HepG2 (cell line): Measurements from ENCODE around the gene DOCK3. TPM values are rescaled to one million over a fixed set of nuclear protein-coding genes. Genes with fewer than 3 reads are reported as not detected.
A peak's percentile ranks its signal among the peaks of the same experiment; 100 is the strongest.

ENCODE experiments used
- ATAC-seq: fragments of 200-7000 bp; cut with Tn5 transposase; 3 replicates; pipeline ENCODE4 v1.9.1; 2020; ENCODE audit warnings: mild to moderate bottlenecking, moderate library complexity
- BruUV-seq: library from RNA; stranded (reverse); fragments of 400-500 nt; replicated peaks from 2 replicates; lab custom pipeline; 2021; lab: Mats Ljungman, UMichigan
- CTCF ChIA-PET: fragments of 300-600 bp; formaldehyde crosslinking; extraction: SDS; loops from one replicate; lab custom pipeline; 2021; ENCODE audit warnings: low total read pairs, inconsistent platforms, low intra/inter-chr PET ratio; lab: Yijun Ruan, JAX
- POLR2A ChIA-PET: fragments of 350-600 bp; sonication (Branson Sonifier 250); formaldehyde crosslinking; loops from one replicate; lab custom pipeline; 2020; ENCODE audit warnings: antibody characterized with exemption, inconsistent platforms; lab: Yijun Ruan, JAX
- DNase-seq: peaks from one replicate; pipeline ENCODE4 v3.0.0-alpha.2; 2015; ENCODE audit warnings: low spot score
- FAIRE-seq: peaks from 3 replicates; lab custom pipeline; 2011; peaks lifted over from hg19 to GRCh38; lab: Jason Lieb, UNC
- H2AFZ ChIP-seq: one replicate; pipeline ENCODE4 v1.6.1; 2011; ENCODE audit warnings: low read length, inconsistent platforms
- H3K27ac ChIP-seq: fragments of 300-600 bp; 3 replicates; pipeline ENCODE4 v1.8.0; 2011; ENCODE audit warnings: mixed run types, mild to moderate bottlenecking, mixed read lengths, low read length, inconsistent platforms; ENCODE audit not compliant: insufficient read depth; ENCODE audit errors: extremely low read length
- H3K27me3 ChIP-seq, 2 experiments: fragments of 200-600 bp in 1 of 2; 2 replicates in 1 of 2; 3 replicates in 1 of 2; pipeline versions ENCODE4 v1.6.0 to v1.8.0; 2011; ENCODE audit warnings: low read length in 2 of 2, mild to moderate bottlenecking in 2 of 2, moderate library complexity in 2 of 2, inconsistent platforms in 1 of 2; ENCODE audit not compliant: insufficient read depth in 2 of 2, control insufficient read depth in 1 of 2
- H3K36me3 ChIP-seq, 2 experiments: fragments of 200-600 bp in 1 of 2; replicated peaks in 1 of 2; 2 replicates in 1 of 2; 3 replicates in 1 of 2; pipeline versions ENCODE4 v1.5.1 to v1.8.0; 2011; ENCODE audit warnings: low read length in 2 of 2, inconsistent platforms in 1 of 2; ENCODE audit not compliant: insufficient read depth in 2 of 2, control insufficient read depth in 1 of 2
- H3K4me1 ChIP-seq: 2 replicates; pipeline ENCODE4 v1.5.1; 2012; ENCODE audit warnings: low read length, inconsistent platforms; ENCODE audit not compliant: insufficient read depth
- H3K4me2 ChIP-seq: 2 replicates; pipeline ENCODE4 v1.6.0; 2011; ENCODE audit warnings: low read depth, low read length, inconsistent platforms
- H3K4me3 ChIP-seq, 3 experiments: fragments of 200-600 bp in 1 of 3; sonication (generic), shearing (Covaris generic) in 1 of 3; replicated peaks in 1 of 3; 2 replicates each; pipeline ENCODE4 v1.5.1; 2011 to 2016; ENCODE audit warnings: low read length in 3 of 3, inconsistent platforms in 2 of 3, low read depth in 2 of 3, mild to moderate bottlenecking in 2 of 3, control low read depth in 1 of 3, mixed read lengths in 1 of 3; ENCODE audit not compliant: insufficient read depth in 1 of 3
- H3K79me2 ChIP-seq: one replicate; pipeline ENCODE4 v1.6.1; 2011; ENCODE audit warnings: low read length, inconsistent platforms; ENCODE audit not compliant: insufficient read depth
- H3K9ac ChIP-seq: 2 replicates; pipeline ENCODE4 v1.6.0; 2011; ENCODE audit warnings: mild to moderate bottlenecking, low read depth, low read length, inconsistent platforms; ENCODE audit not compliant: insufficient read depth
- H3K9me3 ChIP-seq: 2 replicates; pipeline ENCODE4 v1.5.1; 2012; ENCODE audit warnings: mild to moderate bottlenecking, low read length
- H4K20me1 ChIP-seq: 2 replicates; pipeline ENCODE4 v1.6.0; 2011; ENCODE audit warnings: inconsistent platforms, mild to moderate bottlenecking, low read length, moderate library complexity; ENCODE audit not compliant: insufficient read depth
- FOXK2 ChIP-seq: fragments of 450-650 bp; IDR thresholded peaks from 2 replicates; pipeline ENCODE4 v1.6.1; 2016
- HMG20A ChIP-seq: IDR thresholded peaks from 2 replicates; pipeline ENCODE4 v1.6.1; 2016; ENCODE audit warnings: borderline replicate concordance
- STAG1 ChIP-seq: sonication (generic); formaldehyde crosslinking; IDR thresholded peaks from 2 replicates; pipeline ENCODE4 v1.4.0; 2020; ENCODE audit warnings: missing genetic modification reagents
- ZKSCAN5 ChIP-seq: sonication (generic); formaldehyde crosslinking; IDR thresholded peaks from 2 replicates; pipeline ENCODE4 v1.5.1; 2020; ENCODE audit warnings: mild to moderate bottlenecking, missing genetic modification reagents
- ZNF230 ChIP-seq: sonication (generic); formaldehyde crosslinking; IDR thresholded peaks from 2 replicates; pipeline ENCODE4 v1.4.0; 2020; ENCODE audit warnings: mild to moderate bottlenecking, missing genetic modification reagents
- ZNF256 ChIP-seq: sonication (generic); formaldehyde crosslinking; conservative IDR thresholded peaks from 2 replicates; pipeline ENCODE4 v1.4.0; 2020; ENCODE audit warnings: missing genetic modification reagents
- ZNF343 ChIP-seq: sonication (generic); formaldehyde crosslinking; IDR thresholded peaks from 2 replicates; pipeline ENCODE4 v1.4.0; 2020; ENCODE audit warnings: mild to moderate bottlenecking, missing genetic modification reagents
- ZNF530 ChIP-seq: sonication (generic); formaldehyde crosslinking; IDR thresholded peaks from 2 replicates; pipeline ENCODE4 v1.5.0; 2020; ENCODE audit warnings: low read depth, mild to moderate bottlenecking, missing genetic modification reagents
- ZNF577 ChIP-seq: sonication (generic); formaldehyde crosslinking; IDR thresholded peaks from 2 replicates; pipeline ENCODE4 v1.4.0; 2020; ENCODE audit warnings: mild to moderate bottlenecking, low read depth, missing genetic modification reagents, borderline replicate concordance
- WGBS: methylation state at CpG from one replicate; pipeline ENCODE4 v1.1.6; 2017; ENCODE audit warnings: low lambda C conversion rate; 5-methylcytosine and 5-hydroxymethylcytosine counted together
- in situ Hi-C: cut with HindIII; loops from 2 replicates; pipeline ENCODE4 v1.10.0; 2017; ENCODE audit warnings: low pct_unique_long_range_greater_than_20kb; ENCODE audit not compliant: extremely low pct_ligation_motif_present
- intact Hi-C: fragments of 100-400 bp; cut with micrococcal nuclease; formaldehyde crosslinking; loops from one replicate; pipeline ENCODE4 v1.10.0; 2022; ENCODE audit not compliant: unreplicated experiment
- polyA plus RNA-seq, 8 experiments: library from polyadenylated mRNA; depleted of rRNA in 3 of 8; stranded (reverse) in 7 of 8; unstranded in 1 of 8; fragments of >200 nt; fragmentation: Illumina TruSeq in 4 of 8; extraction: Trizol in 4 of 8; gene quantifications; 2 replicates each; pipeline versions ENCODE4 v1.2.1 to v1.2.3, GENCODE V29; 2011 to 2016; ENCODE audit warnings: low read depth in 4 of 8, missing spikeins in 1 of 8, mixed read lengths in 1 of 8; ENCODE audit not compliant: insufficient read depth in 1 of 8
- total RNA-seq, 5 experiments: library from RNA; depleted of rRNA; stranded (reverse); fragments of >200 nt; fragmentation: Illumina TruSeq; extraction: Trizol; gene quantifications; 2 replicates each; pipeline ENCODE4 v1.2.3, GENCODE V29; 2016; ENCODE audit warnings: low read depth in 1 of 5
- TF ChIP-seq, protein P1 (sequence below): sonication (generic); formaldehyde crosslinking; IDR thresholded peaks from 2 replicates; pipeline ENCODE4 v1.5.0; 2020; ENCODE audit warnings: mild to moderate bottlenecking, missing genetic modification reagents, moderate library complexity
- TF ChIP-seq, protein P2 (sequence below): sonication (generic); formaldehyde crosslinking; IDR thresholded peaks from 2 replicates; pipeline ENCODE4 v1.4.0; 2020; ENCODE audit warnings: missing genetic modification reagents; ENCODE audit errors: not compliant biosample characterization

DOCK3 gene
- total and polyA plus RNA-seq, 2 of the 13 experiments (the other 11 are each of a cell fraction or from before 2014, with no cell fraction given) = not detected

DNA sequence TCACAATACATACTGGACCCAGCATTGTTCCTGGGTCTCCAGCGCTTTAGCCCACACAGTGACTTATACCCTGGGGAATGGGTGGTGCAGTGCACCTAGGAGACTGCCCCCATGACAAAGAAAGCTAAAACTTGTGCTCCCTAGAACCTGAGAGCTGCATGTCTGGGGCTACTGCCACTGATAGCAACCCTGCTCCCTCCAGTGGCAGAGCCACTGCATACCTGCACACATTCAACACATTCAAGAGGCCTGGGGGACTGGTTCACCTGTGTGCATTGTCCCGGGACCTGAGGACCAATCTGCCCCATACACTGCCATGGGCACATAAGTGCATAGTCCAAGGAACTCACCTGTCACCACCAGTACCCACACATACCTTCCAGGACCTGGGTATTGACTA lies 407.6 kb downstream of the DOCK3 start:
- BruUV-seq = no TSS peak

More for the DNA sequence above, 407.6 kb downstream of the DOCK3 start:
- POLR2A ChIA-PET = no interaction called here
- in situ Hi-C loops (no loop called here), intact Hi-C loops (no loop called here)
- H3K4me3 ChIP-seq = no peak overlapping the region
- DNase-seq (no peak), FAIRE-seq (no peak), ATAC-seq (no peak)
- no peaks in the 10 kb centered on the region for H3K27me3 ChIP-seq
- no peak overlapping the region for H2AFZ ChIP-seq
- H3K9ac ChIP-seq = no peak overlapping the region
- H3K79me2 ChIP-seq = no peaks in the 10 kb centered on the region
- H3K36me3 ChIP-seq = no peaks in the 10 kb centered on the region
- peaks cover 40% of the 10 kb centered on the region for H3K9me3 ChIP-seq
- H3K4me1 ChIP-seq = no peaks in the 10 kb centered on the region
- WGBS = no CpG with 5 or more reads among the region's 2 CpGs
- H3K27ac ChIP-seq = no peak overlapping the region
- CTCF ChIA-PET = no interaction called here
- no peaks in the 10 kb centered on the region for H4K20me1 ChIP-seq
- TF ChIP-seq, protein P1, sequence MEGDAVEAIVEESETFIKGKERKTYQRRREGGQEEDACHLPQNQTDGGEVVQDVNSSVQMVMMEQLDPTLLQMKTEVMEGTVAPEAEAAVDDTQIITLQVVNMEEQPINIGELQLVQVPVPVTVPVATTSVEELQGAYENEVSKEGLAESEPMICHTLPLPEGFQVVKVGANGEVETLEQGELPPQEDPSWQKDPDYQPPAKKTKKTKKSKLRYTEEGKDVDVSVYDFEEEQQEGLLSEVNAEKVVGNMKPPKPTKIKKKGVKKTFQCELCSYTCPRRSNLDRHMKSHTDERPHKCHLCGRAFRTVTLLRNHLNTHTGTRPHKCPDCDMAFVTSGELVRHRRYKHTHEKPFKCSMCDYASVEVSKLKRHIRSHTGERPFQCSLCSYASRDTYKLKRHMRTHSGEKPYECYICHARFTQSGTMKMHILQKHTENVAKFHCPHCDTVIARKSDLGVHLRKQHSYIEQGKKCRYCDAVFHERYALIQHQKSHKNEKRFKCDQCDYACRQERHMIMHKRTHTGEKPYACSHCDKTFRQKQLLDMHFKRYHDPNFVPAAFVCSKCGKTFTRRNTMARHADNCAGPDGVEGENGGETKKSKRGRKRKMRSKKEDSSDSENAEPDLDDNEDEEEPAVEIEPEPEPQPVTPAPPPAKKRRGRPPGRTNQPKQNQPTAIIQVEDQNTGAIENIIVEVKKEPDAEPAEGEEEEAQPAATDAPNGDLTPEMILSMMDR (CRISPR knock-in tag) = peak; percentile 26
- TF ChIP-seq, protein P2, sequence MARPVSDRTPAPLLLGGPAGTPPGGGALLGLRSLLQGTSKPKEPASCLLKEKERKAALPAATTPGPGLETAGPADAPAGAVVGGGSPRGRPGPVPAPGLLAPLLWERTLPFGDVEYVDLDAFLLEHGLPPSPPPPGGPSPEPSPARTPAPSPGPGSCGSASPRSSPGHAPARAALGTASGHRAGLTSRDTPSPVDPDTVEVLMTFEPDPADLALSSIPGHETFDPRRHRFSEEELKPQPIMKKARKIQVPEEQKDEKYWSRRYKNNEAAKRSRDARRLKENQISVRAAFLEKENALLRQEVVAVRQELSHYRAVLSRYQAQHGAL (CRISPR knock-in tag) = no peak
- TF ChIP-seq ZNF343 (no peak), ZNF530 (CRISPR knock-in tag) (no peak), FOXK2 (no peak), ZNF230 (CRISPR knock-in tag) (no peak), ZKSCAN5 (CRISPR knock-in tag) (no peak), STAG1 (CRISPR knock-in tag) (peak; percentile 47), HMG20A (CRISPR knock-in tag) (no peak), ZNF256 (no peak), ZNF577 (no peak)
- no peak overlapping the region for H3K4me2 ChIP-seq
